Kidney tubule cell (primary cell): ENCODE results near the gene GLRA1.
"Not testable (repeated sequence)": the region's sequence is repeated elsewhere in the genome, so short reads cannot be mapped to it uniquely, and the experiment has no call there.

Experiments
- DNase-seq: peaks from one replicate; pipeline ENCODE4 v3.0.0-alpha.2; 2018; ENCODE audit warnings: low spot score

Gene GLRA1

GRCh38 chr5:151812757-151813309, 111.8 kb downstream of the GLRA1 start:
- peak; percentile 41 for DNase-seq

DNA sequence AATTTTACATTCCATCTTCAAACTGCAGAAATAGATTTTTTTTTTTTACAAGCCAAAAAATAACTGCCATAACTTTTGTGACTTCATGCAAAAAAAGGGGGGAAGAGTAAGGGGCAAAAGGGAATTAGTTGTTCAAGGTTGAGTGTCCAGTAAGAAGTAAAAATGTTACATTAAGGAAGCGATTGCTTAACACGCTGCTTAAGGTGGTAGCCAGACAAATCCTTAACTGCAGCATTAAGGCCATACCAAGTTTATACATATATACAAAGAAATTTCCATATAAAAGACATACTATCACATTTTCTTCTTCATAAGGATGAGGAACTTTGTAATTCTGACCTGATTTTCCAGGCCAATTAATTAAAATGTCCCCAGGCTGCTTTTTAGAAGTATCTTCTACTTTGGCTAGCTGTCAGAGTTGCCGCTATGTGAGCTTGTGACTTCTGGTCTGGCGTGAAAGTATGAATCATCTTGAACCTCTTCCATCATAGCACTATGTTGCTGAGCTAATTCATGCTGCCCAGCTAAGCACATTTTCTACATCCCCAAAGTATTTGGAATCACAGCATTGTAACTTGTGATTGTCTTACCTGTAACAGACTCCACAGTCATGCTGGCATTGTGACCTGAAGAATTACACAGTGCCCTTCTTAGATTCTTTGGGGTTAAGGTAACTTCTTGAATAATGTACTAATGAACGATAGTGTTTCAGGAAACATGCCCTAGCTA, 112.9 kb downstream of the GLRA1 start:
- DNase-seq = peak; percentile 38

DNA sequence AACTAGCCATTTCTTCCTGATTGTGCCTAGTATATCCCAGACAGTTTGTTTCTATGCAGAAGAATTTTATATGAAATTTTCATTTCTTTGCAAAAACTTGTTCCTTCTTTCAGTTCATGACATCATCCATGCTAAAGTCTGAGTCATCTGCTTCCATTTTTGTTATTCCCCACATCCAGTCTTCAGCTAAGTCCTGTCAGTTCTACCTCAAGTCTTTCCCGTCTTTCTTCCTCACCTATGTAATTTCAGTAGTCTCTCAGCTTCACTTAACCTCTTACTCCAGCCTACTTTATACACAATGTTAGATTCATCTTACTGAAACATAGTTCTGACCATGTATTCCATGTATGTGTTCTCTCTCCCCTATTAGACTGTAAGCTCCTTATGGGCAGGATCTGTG, 113.8 kb downstream of the GLRA1 start:
- DNase-seq = no peak

DNA sequence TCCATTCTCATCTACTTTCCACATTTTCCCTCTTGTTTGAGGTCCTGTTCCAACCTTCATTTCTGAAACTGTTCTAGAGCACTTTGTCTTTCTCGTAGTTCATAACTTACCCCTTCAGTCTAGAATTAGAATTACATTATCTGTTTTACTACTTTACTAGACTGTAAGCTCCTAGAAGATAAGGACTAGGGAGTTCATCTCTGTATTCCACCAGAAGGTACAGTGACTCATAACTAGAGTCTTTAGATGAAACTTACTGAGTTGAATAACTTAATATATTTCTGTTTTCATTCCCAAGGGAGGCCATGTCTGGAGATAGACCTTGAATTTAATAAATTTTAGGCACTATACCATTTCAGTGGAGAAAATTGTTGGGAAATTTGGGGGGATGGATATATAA, 114.2 kb downstream of the GLRA1 start:
- no peak for DNase-seq

GRCh38 chr5:151808451-151809169, 116.0 kb downstream of the GLRA1 start:
- no peak for DNase-seq

GRCh38 chr5:151805414-151806223, 119.0 kb downstream of the GLRA1 start:
- no peak for DNase-seq

DNA sequence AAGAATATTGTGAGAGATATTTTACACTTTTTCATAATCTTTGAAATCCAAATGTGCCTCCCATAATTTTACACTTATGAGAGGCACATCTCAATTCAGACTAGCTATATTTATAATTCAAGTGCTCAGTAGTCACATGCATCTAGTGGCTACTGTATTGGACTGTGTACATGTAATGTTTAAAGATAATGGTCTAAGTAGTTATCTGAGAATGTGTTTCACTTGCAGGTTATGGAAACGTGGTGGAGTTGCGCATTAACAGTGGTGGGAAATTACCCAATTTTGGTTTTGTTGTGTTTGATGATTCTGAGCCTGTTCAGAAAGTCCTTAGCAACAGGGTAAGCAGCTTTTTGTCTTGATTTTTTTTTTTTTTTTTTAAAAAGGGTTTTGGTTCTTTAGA, 124.1 kb downstream of the GLRA1 start:
- DNase-seq = no peak

- peak; percentile 42 for DNase-seq
Observed at GRCh38 chr5:151799407-151799806, 125.2 kb downstream of the GLRA1 start.

DNA sequence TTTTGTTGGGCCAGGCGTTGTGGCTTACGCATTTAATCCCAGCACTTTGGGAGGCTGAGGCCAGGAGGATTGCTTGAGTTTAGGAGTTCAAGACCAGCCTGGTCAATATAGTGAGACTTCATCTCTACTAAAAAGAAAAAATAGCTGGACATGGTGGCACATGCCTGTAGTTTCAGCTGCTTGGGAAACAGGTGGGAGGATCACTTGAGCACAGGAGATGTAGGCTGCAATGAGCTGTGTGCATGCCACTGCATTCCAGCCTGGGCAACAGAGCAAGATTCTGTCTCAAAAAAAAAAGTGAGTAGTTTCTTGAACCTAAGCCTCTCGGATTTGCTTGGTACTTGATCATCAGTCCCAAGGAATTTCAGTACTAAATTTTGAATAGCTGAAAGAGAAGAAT, 126.0 kb downstream of the GLRA1 start:
- no peak for DNase-seq

DNA sequence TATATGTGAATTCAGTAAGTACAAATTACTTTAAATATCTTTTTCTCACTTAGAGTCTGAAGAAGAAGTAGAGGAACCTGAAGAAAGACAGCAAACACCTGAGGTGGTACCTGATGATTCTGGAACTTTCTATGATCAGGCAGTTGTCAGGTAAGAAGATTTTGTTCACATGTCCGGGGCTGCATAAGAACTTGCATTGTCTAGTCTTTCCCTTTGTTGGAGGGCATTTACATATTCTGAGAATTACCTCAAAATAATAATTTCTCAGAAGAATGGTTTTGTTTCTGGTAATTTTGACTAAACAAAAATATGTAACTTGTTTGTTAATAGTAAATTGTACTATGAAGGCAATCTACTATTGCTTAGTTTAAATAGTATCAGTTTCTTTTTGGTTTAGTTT, 129.2 kb downstream of the GLRA1 start:
- no peak for DNase-seq

- no peak for DNase-seq
Observed at GRCh38 chr5:151793358-151793757, 131.3 kb downstream of the GLRA1 start.

GRCh38 chr5:151787817-151788216, 136.8 kb downstream of the GLRA1 start:
- DNase-seq = no peak

DNA sequence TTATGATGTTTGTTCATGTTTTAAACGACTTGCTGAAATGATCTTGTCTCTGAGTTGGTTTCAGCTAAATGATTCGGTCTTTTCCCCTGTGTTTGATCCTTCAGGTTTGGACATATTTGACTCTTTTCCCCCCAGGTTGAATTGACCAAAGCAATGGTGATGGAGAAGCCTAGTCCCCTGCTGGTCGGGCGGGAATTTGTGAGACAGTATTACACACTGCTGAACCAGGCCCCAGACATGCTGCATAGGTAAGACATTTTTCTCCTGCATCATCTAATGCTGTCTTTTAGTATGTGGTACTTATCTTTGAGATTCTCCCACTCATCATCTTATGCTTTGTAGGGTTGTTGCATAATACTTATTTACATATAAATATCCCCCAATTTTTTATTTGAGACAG, 138.2 kb downstream of the GLRA1 start:
- no peak for DNase-seq

GRCh38 chr5:151784141-151784540, 140.5 kb downstream of the GLRA1 start:
- no peak for DNase-seq

GRCh38 chr5:151783664-151784063, 141.0 kb downstream of the GLRA1 start:
- not testable (repeated sequence) for DNase-seq

GRCh38 chr5:151781201-151781600, 143.4 kb downstream of the GLRA1 start:
- DNase-seq = no peak

DNA sequence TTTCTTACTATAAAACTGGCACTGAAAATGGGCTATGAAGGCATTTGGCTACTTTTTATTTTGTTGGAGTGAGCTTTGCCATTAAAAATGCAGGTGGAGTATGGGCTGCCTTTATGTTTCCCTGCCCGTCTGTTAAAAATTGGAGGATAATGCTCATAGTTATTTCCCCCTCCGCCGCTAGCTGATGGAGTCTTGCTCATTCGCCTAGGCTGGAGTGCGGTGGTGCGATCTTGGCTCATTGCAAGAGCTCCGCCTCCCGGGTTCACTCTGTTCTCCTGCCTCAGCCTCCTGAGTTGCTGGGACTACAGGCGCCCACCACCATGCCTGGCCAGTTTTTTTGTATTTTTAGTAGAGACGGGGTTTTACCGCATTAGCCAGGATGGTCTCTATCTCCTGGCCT, 144.3 kb downstream of the GLRA1 start:
- no peak for DNase-seq

DNA sequence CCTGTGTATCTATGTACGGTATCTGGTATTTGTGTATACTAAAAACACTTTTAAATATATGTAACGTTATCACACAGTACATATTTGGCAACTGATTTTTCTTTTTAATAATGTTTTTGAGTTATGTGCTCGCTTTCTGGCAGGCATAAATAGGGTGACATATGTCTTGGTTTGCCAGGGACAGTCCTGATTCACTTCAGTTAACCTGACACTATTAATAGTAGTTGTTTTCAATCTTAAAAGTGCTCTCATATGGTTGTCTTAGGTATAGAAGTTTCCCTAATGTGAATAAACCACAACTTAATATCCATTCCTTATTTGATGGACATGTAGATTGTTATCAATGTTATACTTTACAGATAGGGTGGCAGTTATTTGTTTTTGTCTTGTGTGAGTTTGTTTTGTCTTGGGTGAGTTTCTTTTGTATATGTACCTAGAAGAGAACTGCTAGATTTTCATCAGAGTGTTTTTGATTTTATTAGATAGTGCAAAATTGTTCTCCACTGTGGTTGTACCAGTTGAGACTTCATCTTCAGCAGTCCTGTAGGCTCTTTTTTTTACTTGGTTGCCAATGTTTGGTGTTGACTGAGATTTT, 145.0 kb downstream of the GLRA1 start:
- DNase-seq = no peak

DNA sequence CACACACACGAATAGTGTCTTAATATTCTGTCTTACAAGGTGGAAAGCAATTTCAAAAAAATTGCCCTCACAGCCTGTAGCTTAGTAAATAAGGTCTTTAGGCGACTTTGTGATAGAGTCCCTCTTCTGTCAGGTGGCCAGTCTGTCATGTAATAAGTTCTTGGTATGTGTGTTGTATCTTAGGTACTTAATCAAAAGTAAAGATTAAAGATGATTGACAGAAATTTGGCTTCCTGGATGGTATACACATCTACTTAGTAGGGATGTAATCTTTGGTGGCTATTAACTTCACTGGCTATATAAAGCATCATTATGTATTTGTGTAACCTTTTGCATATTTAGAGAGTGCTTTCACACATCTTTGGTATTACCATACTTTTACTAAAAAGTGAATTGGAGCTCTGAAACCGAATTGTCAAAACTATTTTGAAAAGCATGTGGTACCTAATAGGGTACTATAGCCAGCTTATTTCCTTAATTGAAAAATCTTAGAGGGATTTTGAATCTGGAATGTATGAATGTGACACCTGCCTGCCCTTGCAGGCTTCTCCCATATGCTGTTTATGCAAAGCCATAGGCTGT, 149.5 kb downstream of the GLRA1 start:
- DNase-seq = no peak

DNA sequence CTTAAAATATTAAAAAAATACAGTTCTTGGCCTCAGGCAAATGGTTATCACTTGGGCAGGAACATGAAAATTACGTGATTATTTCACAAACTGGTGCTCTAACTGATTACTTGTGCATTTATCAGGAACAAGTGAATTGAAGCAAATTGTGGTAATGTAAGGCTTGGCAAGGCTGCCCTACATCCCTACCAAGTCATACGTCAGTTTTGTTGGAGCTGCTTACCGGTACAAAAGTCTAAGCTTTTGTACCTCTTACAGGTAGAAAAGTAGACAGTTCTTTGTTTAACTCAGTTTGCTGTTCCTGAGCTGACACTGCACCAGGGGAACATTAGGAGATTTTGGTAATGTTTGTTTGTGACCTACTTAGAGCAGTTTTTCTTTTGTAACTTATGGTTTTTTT, 150.7 kb downstream of the GLRA1 start:
- DNase-seq = no peak

GRCh38 chr5:151772846-151773561, 151.6 kb downstream of the GLRA1 start:
- DNase-seq = peak; percentile 72
